Measurements from ENCODE around the gene ARL5B. TPM values are rescaled to one million over a fixed set of nuclear protein-coding genes. Genes with fewer than 3 reads are reported as not detected.

ARL5B gene
- total and polyA plus RNA-seq, 9 of the 15 experiments (the other 6 are each of a cell fraction or from before 2014, with no cell fraction given), result 4.1 to 22.2 (median 15.1) TPM

DNA sequence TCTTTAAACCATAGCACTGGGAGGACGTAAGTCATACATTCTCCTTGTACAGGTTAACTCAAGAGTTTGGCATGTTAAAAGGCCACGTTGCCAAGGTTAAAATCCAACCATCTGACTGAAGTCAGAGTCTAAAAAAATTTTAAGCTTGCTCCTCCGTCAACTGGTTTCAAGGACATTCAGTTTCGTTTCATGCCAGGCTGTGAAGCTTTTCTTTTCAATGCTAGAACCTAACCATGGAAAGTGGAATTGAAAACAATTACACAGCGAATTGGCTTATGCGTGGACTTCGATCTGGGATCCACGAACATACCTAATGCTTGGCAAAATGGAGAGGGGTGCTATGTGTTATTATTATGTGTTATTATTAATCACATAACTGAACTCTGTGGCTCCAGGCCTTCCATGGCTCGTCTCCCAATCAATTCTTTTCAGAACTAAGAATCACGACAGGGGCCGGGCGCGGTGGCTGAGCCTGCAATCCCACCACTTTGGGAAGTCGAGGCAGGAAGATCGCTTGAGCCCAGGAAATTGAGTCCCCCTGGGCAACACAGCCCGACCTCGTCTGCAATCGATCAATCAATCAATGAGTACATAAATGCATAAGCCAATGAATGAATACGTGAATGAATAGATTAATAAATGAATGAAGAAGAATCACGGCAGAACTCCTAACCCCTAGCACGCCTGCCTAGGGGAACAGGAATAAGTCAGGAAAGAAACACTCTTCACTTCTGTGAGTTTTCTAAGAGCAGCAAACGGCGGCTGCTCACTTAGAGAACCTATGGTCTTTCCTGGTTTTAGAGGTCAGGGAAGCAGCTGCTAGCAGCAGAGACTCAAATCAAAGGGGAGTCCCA, 733 bp upstream of the ARL5B start (continued):
- TF ChIP-seq, protein P1, sequence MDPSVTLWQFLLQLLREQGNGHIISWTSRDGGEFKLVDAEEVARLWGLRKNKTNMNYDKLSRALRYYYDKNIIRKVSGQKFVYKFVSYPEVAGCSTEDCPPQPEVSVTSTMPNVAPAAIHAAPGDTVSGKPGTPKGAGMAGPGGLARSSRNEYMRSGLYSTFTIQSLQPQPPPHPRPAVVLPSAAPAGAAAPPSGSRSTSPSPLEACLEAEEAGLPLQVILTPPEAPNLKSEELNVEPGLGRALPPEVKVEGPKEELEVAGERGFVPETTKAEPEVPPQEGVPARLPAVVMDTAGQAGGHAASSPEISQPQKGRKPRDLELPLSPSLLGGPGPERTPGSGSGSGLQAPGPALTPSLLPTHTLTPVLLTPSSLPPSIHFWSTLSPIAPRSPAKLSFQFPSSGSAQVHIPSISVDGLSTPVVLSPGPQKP (CRISPR knock-in tag; IDR thresholded peaks at IDR 0.05), result no peak
- TF ChIP-seq, protein P2, sequence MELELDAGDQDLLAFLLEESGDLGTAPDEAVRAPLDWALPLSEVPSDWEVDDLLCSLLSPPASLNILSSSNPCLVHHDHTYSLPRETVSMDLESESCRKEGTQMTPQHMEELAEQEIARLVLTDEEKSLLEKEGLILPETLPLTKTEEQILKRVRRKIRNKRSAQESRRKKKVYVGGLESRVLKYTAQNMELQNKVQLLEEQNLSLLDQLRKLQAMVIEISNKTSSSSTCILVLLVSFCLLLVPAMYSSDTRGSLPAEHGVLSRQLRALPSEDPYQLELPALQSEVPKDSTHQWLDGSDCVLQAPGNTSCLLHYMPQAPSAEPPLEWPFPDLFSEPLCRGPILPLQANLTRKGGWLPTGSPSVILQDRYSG (tag; conservative IDR thresholded peaks at IDR 0.05; ENCODE audit: low read depth), result 0 out of 2 replicates have a peak, but pooled peaks have one; percentile 24
- TF ChIP-seq FOXJ2 (tag; IDR thresholded peaks at IDR 0.05) (peak; percentile 26; the same call in 1 of the 2 replicates), KDM5B (IDR thresholded peaks at IDR 0.05; ENCODE audit: insufficient replicate concordance, low read depth, low read length) (peak; percentile 22), SMARCA4 (IDR thresholded peaks at IDR 0.05) (peak; percentile 18; the same call in 1 of the 2 replicates), BRD4 (IDR thresholded peaks at IDR 0.05) (peak; percentile 91), ARID1B (IDR thresholded peaks at IDR 0.05) (0 out of 2 replicates have a peak, but pooled peaks have one; percentile 18), ZNF121 (CRISPR knock-in tag; conservative IDR thresholded peaks at IDR 0.05) (no peak), ZFX (CRISPR knock-in tag; IDR thresholded peaks at IDR 0.05) (no peak; the same call in 1 of the 2 replicates), NFRKB (IDR thresholded peaks at IDR 0.05; ENCODE audit: low read depth) (peak; percentile 82; the same call in 1 of the 2 replicates), THRAP3 (IDR thresholded peaks at IDR 0.05; ENCODE audit: borderline replicate concordance) (no peak), NR4A1 (CRISPR knock-in tag; IDR thresholded peaks at IDR 0.05) (no peak), NR4A1 (tag; IDR thresholded peaks at IDR 0.05) (0 out of 2 replicates have a peak, but pooled peaks have one; percentile 20), C11orf30 (IDR thresholded peaks at IDR 0.05; ENCODE audit: low read depth) (no peak), HDAC1 (IDR thresholded peaks at IDR 0.05) (no peak)
- TF ChIP-seq, protein P3, sequence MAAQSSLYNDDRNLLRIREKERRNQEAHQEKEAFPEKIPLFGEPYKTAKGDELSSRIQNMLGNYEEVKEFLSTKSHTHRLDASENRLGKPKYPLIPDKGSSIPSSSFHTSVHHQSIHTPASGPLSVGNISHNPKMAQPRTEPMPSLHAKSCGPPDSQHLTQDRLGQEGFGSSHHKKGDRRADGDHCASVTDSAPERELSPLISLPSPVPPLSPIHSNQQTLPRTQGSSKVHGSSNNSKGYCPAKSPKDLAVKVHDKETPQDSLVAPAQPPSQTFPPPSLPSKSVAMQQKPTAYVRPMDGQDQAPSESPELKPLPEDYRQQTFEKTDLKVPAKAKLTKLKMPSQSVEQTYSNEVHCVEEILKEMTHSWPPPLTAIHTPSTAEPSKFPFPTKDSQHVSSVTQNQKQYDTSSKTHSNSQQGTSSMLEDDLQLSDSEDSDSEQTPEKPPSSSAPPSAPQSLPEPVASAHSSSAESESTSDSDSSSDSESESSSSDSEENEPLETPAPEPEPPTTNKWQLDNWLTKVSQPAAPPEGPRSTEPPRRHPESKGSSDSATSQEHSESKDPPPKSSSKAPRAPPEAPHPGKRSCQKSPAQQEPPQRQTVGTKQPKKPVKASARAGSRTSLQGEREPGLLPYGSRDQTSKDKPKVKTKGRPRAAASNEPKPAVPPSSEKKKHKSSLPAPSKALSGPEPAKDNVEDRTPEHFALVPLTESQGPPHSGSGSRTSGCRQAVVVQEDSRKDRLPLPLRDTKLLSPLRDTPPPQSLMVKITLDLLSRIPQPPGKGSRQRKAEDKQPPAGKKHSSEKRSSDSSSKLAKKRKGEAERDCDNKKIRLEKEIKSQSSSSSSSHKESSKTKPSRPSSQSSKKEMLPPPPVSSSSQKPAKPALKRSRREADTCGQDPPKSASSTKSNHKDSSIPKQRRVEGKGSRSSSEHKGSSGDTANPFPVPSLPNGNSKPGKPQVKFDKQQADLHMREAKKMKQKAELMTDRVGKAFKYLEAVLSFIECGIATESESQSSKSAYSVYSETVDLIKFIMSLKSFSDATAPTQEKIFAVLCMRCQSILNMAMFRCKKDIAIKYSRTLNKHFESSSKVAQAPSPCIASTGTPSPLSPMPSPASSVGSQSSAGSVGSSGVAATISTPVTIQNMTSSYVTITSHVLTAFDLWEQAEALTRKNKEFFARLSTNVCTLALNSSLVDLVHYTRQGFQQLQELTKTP (IDR thresholded peaks at IDR 0.05; ENCODE audit: low read depth in 1 of 2, partially characterized antibody in 2 of 2), result peak in 1 of 2 experiments; percentile 11
- TF ChIP-seq, protein P4, sequence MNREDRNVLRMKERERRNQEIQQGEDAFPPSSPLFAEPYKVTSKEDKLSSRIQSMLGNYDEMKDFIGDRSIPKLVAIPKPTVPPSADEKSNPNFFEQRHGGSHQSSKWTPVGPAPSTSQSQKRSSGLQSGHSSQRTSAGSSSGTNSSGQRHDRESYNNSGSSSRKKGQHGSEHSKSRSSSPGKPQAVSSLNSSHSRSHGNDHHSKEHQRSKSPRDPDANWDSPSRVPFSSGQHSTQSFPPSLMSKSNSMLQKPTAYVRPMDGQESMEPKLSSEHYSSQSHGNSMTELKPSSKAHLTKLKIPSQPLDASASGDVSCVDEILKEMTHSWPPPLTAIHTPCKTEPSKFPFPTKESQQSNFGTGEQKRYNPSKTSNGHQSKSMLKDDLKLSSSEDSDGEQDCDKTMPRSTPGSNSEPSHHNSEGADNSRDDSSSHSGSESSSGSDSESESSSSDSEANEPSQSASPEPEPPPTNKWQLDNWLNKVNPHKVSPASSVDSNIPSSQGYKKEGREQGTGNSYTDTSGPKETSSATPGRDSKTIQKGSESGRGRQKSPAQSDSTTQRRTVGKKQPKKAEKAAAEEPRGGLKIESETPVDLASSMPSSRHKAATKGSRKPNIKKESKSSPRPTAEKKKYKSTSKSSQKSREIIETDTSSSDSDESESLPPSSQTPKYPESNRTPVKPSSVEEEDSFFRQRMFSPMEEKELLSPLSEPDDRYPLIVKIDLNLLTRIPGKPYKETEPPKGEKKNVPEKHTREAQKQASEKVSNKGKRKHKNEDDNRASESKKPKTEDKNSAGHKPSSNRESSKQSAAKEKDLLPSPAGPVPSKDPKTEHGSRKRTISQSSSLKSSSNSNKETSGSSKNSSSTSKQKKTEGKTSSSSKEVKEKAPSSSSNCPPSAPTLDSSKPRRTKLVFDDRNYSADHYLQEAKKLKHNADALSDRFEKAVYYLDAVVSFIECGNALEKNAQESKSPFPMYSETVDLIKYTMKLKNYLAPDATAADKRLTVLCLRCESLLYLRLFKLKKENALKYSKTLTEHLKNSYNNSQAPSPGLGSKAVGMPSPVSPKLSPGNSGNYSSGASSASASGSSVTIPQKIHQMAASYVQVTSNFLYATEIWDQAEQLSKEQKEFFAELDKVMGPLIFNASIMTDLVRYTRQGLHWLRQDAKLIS (CRISPR knock-in tag; IDR thresholded peaks at IDR 0.05), result 0 out of 2 replicates have a peak, but pooled peaks have one; percentile 20
